Measurements from ENCODE around the gene MAGEA9.

Gene MAGEA9

DNA sequence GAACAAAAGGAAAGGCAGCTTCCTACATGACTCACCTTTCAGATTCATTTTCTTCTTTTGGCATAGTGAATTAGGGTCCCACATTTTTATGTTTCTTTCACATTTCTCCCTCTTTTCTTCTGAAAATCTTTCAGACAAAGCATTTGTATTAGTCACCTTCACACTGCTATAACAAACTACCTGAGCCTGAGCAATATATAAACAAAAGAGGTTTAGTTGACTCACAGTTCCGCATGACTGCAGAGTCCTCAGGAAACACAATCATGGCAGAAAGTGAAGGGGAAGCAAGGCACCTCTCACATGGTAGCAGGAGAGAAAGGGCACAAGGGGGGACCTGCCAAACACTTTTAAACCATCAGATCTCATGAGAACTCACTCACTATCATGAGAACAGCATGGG, 36.9 kb downstream of the MAGEA9 start:
- H3K27me3 ChIP-seq (replicated peaks) = no peaks in the 10 kb centered on the region
- no peak overlapping the region for H3K27ac ChIP-seq
- H3K4me3 ChIP-seq (ENCODE audit: low read depth, low read length) = no peak overlapping the region
- TF ChIP-seq, protein P1, sequence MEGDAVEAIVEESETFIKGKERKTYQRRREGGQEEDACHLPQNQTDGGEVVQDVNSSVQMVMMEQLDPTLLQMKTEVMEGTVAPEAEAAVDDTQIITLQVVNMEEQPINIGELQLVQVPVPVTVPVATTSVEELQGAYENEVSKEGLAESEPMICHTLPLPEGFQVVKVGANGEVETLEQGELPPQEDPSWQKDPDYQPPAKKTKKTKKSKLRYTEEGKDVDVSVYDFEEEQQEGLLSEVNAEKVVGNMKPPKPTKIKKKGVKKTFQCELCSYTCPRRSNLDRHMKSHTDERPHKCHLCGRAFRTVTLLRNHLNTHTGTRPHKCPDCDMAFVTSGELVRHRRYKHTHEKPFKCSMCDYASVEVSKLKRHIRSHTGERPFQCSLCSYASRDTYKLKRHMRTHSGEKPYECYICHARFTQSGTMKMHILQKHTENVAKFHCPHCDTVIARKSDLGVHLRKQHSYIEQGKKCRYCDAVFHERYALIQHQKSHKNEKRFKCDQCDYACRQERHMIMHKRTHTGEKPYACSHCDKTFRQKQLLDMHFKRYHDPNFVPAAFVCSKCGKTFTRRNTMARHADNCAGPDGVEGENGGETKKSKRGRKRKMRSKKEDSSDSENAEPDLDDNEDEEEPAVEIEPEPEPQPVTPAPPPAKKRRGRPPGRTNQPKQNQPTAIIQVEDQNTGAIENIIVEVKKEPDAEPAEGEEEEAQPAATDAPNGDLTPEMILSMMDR (IDR thresholded peaks at IDR 0.05; ENCODE audit: low read depth, low read length, missing control alignments) = no peak
- H3K36me3 ChIP-seq (replicated peaks) = no peaks in the 10 kb centered on the region
- DNase-seq = no peak
- in situ Hi-C loops (cut with HindIII; ENCODE audit: low pct_ligation_motif_present, low sequenced_read_pairs) = no loop called here

DNA sequence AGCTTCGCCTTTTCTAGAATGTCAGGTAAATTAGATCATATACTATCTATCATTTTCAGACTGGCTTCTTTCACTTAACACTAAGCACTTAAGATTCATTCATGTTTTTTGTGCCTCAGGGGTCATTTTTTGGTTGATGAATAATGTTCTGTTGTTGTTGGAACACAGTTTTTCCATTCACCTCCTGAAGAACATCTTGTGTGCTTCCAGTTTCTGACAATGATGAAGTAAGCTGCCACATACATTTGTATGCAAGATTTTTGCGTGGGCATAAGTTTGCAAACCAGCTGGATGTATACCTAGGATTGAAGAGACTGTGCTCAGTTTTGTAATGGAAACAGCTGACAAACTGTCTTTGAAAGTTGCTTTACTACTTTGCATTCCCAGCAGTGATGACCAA, 37.6 kb downstream of the MAGEA9 start:
- no peak overlapping the region for H3K27ac ChIP-seq

DNA sequence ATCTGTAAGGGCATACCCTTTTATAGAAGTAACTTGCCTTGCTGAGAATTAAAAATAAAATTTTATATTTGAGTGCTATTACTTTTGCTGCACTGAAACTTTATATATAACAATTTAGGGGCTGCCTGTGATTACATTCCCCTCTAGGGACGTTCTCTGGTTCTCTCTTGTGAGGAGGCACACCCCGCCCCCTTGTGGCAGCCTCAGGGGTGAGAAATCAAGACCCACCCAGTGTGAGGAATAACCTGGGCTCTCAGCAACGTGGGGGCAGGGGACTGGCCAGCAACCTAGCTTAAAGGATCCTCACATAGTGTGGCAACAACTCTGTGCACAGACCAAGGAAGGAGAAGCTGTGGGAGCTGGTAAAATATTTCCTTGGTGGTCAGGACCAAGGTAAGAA, 43.7 kb downstream of the MAGEA9 start:
- TF ChIP-seq, protein P1 (IDR thresholded peaks at IDR 0.05; ENCODE audit: low read depth, low read length, missing control alignments) = peak; percentile 46
- no peak overlapping the region for H3K4me3 ChIP-seq (ENCODE audit: low read depth, low read length)
- H3K36me3 ChIP-seq (replicated peaks) = no peaks in the 10 kb centered on the region
- no peak overlapping the region for H3K27ac ChIP-seq
- in situ Hi-C loops (cut with HindIII; ENCODE audit: low pct_ligation_motif_present, low sequenced_read_pairs) = no loop called here
- H3K27me3 ChIP-seq (replicated peaks) = no peaks in the 10 kb centered on the region
- peak; percentile 22 for DNase-seq

More for the DNA sequence above, 37.6 kb downstream of the MAGEA9 start:
- in situ Hi-C loops (cut with HindIII; ENCODE audit: low pct_ligation_motif_present, low sequenced_read_pairs) = no loop called here
- no peak for DNase-seq
- Histone ChIP-seq H3K36me3 (replicated peaks) (no peaks in the 10 kb centered on the region), H3K4me3 (ENCODE audit: low read depth, low read length) (no peak overlapping the region), H3K27me3 (replicated peaks) (no peaks in the 10 kb centered on the region)
- TF ChIP-seq, protein P1 (IDR thresholded peaks at IDR 0.05; ENCODE audit: low read depth, low read length, missing control alignments) = no peak

DNA sequence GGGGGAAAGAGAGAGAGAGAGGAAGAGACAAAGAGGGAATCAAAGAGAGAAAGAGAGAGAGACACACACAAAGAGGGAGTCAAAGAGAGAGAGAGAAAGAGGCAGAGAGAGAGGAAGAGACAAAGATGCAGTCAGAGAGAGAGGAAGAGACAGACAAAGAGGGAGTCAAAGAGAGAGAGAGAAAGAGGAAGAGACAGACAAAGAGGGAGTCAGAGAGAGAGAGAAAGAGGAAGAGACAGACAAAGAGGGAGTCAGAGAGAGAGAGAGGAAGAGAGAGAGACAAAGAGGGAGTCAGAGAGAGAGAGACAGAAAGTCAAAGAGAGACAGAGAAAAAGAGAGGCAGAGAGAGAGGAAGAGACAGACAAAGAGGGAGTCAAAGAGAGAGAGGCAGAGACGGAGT, 45.5 kb downstream of the MAGEA9 start:
- Histone ChIP-seq H3K36me3 (replicated peaks) (no peaks in the 10 kb centered on the region), H3K27ac (no peak overlapping the region), H3K27me3 (replicated peaks) (no peaks in the 10 kb centered on the region), H3K4me3 (ENCODE audit: low read depth, low read length) (no peak overlapping the region)
- TF ChIP-seq, protein P1 (IDR thresholded peaks at IDR 0.05; ENCODE audit: low read depth, low read length, missing control alignments) = no peak
- no peak for DNase-seq
- in situ Hi-C loops (cut with HindIII; ENCODE audit: low pct_ligation_motif_present, low sequenced_read_pairs) = no loop called here

DNA sequence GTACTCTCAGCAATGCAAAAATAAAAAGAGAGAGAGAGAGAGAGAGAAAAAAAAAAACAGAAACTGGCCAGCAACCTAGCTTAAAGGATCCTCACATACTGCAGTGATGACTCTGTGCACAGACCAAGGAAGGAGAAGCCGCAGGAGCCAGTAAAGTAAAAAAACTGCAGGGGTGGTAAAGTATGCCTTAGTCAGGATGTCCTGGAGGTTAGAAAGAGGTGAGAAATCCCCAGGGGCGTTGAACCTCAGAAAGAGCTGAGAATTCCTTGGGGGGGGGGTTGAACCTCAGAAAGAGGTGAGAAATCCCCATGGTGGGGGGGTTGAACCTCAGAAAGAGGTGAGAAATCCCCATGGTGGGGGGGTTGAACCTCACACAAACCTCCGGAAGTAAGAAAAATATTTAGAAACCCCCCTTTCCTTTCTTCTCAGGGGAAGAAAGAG, 48.0 kb downstream of the MAGEA9 start:
- TF ChIP-seq, protein P1 (IDR thresholded peaks at IDR 0.05; ENCODE audit: low read depth, low read length, missing control alignments) = no peak
- Histone ChIP-seq H3K27ac (peak overlapping the region; percentile 66), H3K27me3 (replicated peaks) (no peaks in the 10 kb centered on the region), H3K36me3 (replicated peaks) (no peaks in the 10 kb centered on the region), H3K4me3 (ENCODE audit: low read depth, low read length) (peak overlapping the region; percentile 44)
- in situ Hi-C loops (cut with HindIII; ENCODE audit: low pct_ligation_motif_present, low sequenced_read_pairs) = no loop called here
- DNase-seq = peak; percentile 71

DNA sequence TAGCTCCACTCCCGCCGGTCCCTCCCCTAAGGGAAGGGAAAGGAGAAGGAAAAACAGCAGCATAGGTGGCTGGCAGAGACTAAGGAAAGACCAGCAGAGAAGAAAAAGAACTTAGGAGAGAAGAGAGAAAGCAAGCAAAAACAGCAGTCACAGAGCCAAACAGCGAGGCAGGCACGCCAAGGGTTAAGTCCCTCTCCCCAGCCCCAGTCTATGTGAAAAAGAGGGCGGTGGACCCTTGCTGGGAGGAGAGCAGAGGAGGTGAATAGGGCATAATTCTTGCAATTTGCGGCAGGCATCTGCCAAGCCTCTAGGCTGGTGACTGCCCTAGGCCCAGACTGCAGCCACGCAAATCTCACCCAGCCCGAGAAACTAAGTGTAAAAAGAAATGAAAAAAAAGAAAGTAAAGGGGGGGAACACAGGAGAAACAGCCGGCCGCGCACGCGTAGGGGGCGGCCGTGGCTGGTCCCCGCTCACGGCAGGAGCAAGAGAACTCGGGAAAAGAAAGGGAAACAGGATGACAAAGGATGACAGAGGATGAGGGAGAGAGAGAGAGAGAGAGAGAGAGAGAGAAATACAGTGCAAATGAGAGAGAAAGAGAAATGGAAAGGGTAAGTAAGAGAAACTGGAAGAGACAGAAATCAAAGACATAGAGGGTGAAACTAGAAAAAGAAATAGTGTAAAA, 48.6 kb downstream of the MAGEA9 start:
- in situ Hi-C loops (cut with HindIII; ENCODE audit: low pct_ligation_motif_present, low sequenced_read_pairs) = no loop called here
- peak; percentile 28 for DNase-seq
- Histone ChIP-seq H3K27ac (peak overlapping the region; percentile 66), H3K4me3 (ENCODE audit: low read depth, low read length) (peak overlapping the region; percentile 44), H3K36me3 (replicated peaks) (no peaks in the 10 kb centered on the region), H3K27me3 (replicated peaks) (no peaks in the 10 kb centered on the region)
- TF ChIP-seq, protein P1 (IDR thresholded peaks at IDR 0.05; ENCODE audit: low read depth, low read length, missing control alignments) = no peak

Data from brain microvascular endothelial cell (primary cell).